Fibroblast of lung (primary cell): ENCODE data around the gene RNF152.

ENCODE experiments used
- CTCF ChIP-seq, 2 donors: IDR thresholded peaks in 1 of 2; conservative IDR thresholded peaks in 1 of 2; 1 replicate in 1 of 2; 2 replicates in 1 of 2; pipeline ENCODE4 v1.5.1; 2011 to 2012; ENCODE audit warnings: low read length in 2 of 2, control low read depth in 1 of 2, inconsistent platforms in 1 of 2, low read depth in 1 of 2, mild to moderate bottlenecking in 1 of 2
- EZH2 ChIP-seq: IDR thresholded peaks from 2 replicates; pipeline ENCODE4 v1.5.1; 2012; ENCODE audit warnings: low read length, control low read depth, mild to moderate bottlenecking; ENCODE audit errors: missing control alignments

- TF ChIP-seq CTCF (conservative IDR thresholded peaks at IDR 0.05 in 1 of 2, IDR thresholded peaks at IDR 0.05 in 1 of 2; ENCODE audit: low read depth in 1 of 2, low read length in 2 of 2) = no peak
- no peak for TF ChIP-seq EZH2
Observed at GRCh38 chr18:61931654-61932379, 39.0 kb upstream of the RNF152 start.
